ENCODE measurements around the gene MISP.

- no peak for TF ChIP-seq CTCF (IDR thresholded peaks at IDR 0.05)
- TF ChIP-seq POLR2A (IDR thresholded peaks at IDR 0.05): no peak
- no peak for TF ChIP-seq POLR2AphosphoS5 (IDR thresholded peaks at IDR 0.05; ENCODE audit: insufficient read depth in 1 of 2, low read depth in 1 of 2)
These were observed 42.9 kb downstream of the MISP start for GRCh38 chr19:793806-794205.

Measured in vagina (tissue), 2 donors.